GM18519 (cell line): ENCODE measurements around the gene APOL4.
"Not testable (repeated sequence)": the region's sequence is repeated elsewhere in the genome, so short reads cannot be mapped to it uniquely, and the experiment has no call there.

Experiments used
- ATAC-seq: cut with Tn5 transposase; IDR thresholded peaks from one replicate; pipeline ENCODE4 v1.9.1; 2021; ENCODE audit warnings: mild to moderate bottlenecking, moderate library complexity; ENCODE audit not compliant: unreplicated experiment, low FRiP score

APOL4 gene

GRCh38 chr22:36209488-36209908 is 7.9 kb upstream of the APOL4 start:
- not testable (repeated sequence) for ATAC-seq

DNA sequence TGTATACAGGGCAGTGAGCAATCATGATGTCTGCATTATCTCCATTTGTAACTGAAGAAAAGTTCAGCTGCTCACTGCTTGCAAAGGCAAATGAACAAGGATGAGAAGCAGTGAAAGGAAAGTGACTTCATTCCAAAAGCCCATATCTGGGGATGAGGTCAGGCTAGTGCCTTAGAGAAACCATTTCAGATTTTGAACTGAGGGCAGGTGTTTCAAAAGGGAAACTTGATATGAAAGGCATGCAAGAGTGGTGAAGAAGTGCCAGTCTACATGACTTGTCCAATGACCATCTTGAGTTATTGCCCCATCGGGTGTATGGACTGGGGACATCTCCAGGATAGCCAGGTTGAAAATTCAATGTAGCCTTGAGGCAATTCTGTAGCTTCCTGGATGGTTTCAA is 7.3 kb upstream of the APOL4 start:
- no peak for ATAC-seq

DNA sequence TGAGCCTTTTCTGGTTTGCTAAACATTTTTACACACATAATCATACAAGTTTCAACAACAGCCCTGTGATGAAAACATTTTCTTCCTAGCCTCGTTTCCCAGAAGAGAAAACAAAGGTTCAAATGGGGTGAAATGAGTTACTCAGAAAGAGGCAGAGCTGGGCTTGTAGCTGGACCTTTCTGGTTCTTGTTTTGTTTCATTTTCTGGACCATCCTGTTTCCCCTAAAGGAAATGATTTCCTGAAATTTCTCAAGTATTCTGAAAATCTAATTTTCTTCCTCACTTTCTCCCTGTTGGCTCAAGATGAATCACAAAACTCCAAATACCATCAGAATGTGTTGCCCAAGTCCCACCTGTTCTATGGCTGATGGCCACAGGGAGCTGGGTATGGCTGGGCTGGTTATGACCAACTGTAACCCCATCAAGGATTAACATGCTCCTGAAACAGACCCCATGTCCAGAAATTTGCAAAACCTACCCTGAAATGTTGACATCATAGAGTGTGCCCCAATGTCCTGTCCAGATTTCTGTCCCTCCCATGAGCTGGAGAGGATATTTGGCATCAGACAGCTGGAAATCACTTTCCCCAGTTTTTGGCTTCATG is 6.7 kb upstream of the APOL4 start:
- no peak for ATAC-seq

DNA sequence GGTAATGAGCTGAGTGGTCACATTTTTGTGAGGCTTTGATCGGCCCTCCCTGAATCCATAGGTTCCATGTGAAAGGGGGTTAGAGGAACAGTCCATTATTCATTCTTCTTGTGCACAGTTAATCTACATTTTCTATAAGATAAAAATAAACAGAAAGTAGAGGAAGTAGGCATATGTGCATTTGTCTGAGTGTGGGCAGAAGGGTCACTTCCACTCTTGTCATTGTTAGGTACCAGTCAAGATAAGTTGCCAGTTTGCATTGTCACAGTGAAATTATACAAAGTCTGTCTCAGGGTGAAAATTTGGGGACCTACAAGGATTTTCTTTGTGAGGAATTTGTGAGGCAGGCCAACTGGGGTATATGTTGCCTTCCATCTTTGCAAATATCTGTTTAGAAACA is 4.6 kb upstream of the APOL4 start:
- no peak for ATAC-seq

DNA sequence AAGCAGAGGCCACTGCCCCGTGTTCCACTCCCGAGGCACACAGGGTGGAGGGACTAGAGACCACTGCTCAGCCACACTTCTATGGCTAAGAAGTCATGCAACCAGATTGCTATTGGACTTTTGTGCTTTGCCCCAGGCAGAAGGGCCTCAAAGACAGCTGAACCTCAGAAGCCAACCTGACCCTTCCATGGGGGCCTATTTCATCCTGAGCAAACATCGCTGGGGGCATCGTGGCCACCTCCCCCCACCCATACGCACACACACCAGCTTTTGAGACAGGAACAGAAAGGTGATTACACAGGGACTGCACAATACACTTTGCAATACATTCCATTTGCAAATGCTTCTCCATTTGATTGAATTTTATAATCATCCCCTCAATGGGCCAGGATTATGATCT is 4.0 kb upstream of the APOL4 start:
- not testable (repeated sequence) for ATAC-seq

DNA sequence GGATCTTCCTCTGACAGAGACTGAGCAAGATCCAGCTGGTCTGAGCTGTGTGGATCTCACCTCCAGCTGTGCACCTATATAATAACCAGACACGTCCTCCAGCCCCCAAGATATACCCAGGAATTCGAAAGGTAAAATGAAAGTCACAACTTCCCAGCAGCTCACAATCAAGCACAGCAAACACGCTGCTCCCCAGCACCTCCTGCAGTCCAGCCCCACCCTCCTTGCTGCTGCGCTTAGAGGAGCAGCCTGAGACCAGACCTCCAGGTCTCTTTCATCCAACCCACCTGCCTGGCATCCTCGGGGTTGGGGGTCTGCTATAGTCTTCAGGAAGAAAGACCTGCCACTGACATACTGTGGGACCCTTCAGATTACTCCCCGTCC is 3.0 kb upstream of the APOL4 start:
- no peak for ATAC-seq

DNA sequence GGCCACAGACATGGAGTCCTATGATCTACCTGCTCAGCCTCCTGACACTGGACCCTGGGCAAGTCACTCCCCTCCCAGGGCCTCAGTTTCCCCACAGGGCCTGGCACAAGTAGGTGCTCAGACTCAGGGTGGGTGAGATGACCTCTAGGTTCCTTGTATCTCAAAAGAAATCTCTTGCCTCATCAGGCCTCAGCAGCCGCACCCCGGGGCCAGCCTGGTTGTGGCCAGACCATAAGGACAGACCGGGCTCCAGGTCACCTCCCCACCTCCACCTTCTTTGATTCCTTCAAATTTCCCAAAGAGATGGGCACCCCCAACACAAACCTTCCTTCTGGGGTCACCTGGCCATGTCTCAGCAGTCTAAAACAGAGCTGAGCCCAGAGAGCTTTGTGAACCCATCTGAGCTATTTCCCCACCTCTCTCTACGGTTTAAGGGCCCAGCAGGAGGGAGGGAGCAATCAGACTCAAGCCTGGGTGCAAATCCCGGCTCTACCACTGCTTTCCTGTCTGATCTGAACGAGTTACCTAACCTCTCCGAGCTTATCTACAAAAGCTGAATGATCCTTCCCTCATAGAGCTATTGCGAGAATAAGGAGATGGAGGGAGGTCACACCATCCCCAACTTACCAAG is 2.5 kb upstream of the APOL4 start:
- no peak for ATAC-seq

DNA sequence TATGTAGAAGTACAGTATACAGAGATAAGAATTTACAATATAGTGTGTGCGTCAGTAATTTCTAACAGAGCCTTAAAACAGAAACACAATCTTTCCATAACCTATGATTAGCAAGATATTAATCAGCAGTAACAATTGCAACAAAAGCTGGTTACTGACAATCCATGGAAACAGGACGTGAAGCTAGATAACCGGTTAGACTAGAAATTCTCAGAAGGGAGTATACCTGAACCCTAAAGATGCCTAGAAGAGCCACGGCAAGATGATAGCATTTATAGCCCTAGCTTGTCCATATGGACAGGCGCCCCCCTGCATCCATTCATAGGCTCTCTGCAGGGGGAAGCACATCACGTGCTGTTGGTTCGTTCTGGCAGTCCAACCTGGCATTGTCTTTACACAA is 1.8 kb upstream of the APOL4 start:
- ATAC-seq: not testable (repeated sequence)

DNA sequence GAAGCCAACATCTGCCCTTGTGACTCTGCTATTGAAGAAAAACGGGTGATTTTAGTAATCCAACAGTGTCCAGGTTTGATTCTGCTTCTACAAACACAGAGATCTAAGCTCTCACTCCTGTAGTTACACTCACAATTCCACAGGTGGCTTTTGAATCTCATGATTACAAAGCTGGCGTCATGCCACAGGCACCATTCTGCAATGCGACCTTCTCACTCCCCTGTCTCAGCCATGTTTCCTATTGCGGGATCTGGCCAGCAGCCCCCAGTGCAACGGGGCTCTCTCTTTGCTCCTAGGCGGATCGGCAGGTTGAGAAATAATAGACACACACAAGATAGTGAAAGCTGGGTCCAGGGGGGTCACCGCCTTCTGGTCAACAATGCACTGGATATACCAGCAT is 1.3 kb upstream of the APOL4 start:
- not testable (repeated sequence) for ATAC-seq

DNA sequence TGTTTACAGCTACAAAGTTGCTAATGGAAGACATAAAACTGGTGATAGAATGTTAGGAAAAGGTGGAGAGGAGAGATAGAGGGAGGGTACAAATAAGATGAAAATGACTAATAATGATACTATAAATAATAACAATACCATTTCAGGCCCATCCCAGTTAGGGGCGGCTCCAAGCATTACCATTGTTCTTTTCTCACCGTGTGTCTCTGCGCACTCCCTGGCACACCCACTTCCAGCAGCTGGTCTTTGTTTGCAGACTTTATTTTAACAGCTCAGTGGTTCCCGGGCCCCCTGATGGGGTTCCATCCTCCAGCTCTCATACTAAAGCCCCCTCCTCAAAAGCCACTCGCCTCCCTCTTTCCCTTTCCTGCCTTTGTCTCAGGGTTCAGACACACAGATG is 584 bp downstream of the APOL4 start:
- not testable (repeated sequence) for ATAC-seq

DNA sequence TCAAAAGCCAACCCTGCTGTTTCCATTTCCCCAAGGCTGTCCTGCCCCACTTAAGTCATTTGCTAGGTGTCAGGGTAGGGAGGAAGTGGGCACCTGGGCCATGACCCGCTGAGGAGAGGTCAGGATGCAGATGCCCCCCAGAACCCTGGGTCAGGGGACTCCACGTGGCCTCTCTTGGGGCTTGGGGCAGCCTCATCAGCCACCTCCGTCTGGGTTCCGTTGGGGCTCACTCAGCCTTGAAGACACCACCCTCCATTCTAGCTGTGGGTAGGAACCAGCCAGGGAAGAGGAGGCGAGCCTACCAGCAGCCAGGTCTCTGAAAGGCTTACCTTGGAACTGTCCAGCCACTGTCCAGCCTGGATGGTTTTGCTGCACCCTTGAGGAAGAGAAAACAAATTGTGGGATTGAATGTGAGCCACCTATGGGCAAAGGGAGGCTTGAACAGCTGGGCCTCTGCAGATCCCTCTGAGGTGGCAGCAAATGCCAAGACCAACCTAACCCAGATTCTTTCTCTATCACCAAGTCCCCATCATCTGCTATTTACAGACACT is 2.5 kb downstream of the APOL4 start:
- ATAC-seq: no peak

DNA sequence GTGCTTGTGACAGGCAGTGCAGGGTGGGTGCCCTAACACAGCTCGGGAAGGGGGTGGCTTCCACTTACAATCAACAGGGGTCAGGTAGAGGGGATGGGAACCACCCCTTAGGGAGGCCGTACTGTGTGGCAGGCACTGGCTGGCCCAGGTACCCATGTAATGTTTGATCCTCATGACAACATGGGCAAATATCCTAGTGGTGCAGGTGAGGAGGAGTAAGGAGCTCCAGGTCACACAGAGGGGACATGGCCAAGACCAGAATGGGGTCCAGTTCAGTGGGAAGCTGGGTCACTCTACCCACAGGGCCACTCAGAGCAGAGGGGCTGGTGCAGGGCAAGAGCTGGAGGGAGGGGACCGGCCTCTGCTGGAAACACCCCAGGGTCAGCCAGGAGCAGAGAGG is 3.1 kb downstream of the APOL4 start:
- no peak for ATAC-seq

DNA sequence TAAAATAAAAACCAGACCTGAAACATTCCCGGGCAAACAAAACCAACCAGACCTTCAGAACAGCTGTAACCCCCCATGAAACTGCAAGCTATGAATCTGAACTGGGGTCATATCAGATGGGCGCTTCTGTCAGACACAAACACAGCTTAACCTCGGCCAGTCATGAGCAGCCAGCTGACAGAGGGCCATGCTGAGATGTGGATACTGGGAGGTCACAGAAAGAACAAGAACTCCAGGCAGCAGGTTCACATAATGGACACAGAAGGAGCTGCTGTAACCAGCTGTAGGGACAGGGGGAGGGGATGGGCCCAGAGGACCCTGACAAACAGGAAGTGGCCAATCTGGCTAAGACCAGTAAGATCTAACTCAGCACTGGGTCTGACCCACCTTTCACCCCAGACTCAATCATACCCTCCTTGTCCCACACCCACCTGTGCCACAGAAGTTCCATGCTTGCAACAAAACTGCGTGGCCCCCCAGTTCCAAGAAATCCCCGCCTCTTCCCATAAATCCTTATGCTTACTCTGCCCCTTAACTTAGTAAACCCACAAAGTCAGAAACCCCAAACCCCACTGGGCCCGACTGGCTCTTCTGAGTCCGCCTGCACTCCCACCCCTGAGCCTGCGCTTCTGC is 4.0 kb downstream of the APOL4 start:
- no peak for ATAC-seq

DNA sequence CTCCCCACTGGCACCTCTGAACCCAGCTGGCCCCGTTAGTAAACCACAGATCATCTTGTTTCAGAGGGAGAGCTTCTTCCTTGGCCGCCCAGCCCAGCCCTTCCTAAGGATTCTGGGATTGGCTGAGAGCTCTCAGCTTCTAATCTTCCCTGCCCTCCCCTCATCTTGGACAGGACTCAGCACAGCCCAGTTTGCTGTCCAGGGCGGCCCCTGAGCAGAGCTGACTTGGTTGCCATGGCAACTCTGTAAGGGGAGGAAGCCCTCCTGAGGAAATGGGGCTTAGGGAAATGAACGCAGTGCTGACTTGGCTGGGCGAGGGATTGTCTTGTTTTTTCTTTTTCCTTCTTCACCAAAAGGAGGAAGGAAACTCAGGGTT is 4.6 kb downstream of the APOL4 start:
- no peak for ATAC-seq

GRCh38 chr22:36196254-36197064 is 5.2 kb downstream of the APOL4 start:
- no peak for ATAC-seq

- no peak for ATAC-seq
These were observed 6.6 kb downstream of the APOL4 start for GRCh38 chr22:36194971-36195370.

GRCh38 chr22:36194385-36194784 is 7.2 kb downstream of the APOL4 start:
- no peak for ATAC-seq

- ATAC-seq: no peak
These were observed 8.0 kb downstream of the APOL4 start for GRCh38 chr22:36193577-36193976.

GRCh38 chr22:36193171-36193570 is 8.4 kb downstream of the APOL4 start:
- no peak for ATAC-seq

- no peak for ATAC-seq
These were observed 9.1 kb downstream of the APOL4 start for GRCh38 chr22:36192542-36192941.
